ENCODE results near the gene MS4A6A. TPM values are rescaled to one million over a fixed set of nuclear protein-coding genes. Genes with fewer than 3 reads are reported as not detected.
"Not testable (repeated sequence)": the region's sequence is repeated elsewhere in the genome, so short reads cannot be mapped to it uniquely, and the experiment has no call there.

Gene MS4A6A
- total and polyA plus RNA-seq, 2 experiments from 2014 or later: not detected

- Histone ChIP-seq H3K9ac (no peak overlapping the region), H3K4me1 (ENCODE audit: insufficient read depth) (no peaks in the 10 kb centered on the region), H3K36me3 (ENCODE audit: low read depth) (no peaks in the 10 kb centered on the region), H3K27me3 (replicated peaks; ENCODE audit: insufficient read depth) (no peaks in the 10 kb centered on the region), H3K9me2 (ENCODE audit: insufficient read depth) (no peaks in the 10 kb centered on the region), H3K27ac (no peak overlapping the region), H3K79me2 (ENCODE audit: insufficient read depth) (no peaks in the 10 kb centered on the region), H3K4me2 (ENCODE audit: unreplicated experiment) (no peak overlapping the region), H3K9me3 (ENCODE audit: low read depth) (no peaks in the 10 kb centered on the region), H4K20me1 (ENCODE audit: insufficient read depth) (no peaks in the 10 kb centered on the region), H2AFZ (no peak overlapping the region), H3K4me3 (no peak overlapping the region), H3F3A (ENCODE audit: insufficient read depth) (no peaks in the 10 kb centered on the region)
- DNase-seq: no peak
- in situ Hi-C loops (cut with MboI): no loop called here
- 36 to 42% methylated on average over 3 of the region's 3 CpGs for WGBS, 2 experiments (ENCODE audit: low coverage in 1 of 2, low lambda C conversion rate in 2 of 2, missing lambda C conversion rate in 2 of 2)
- TF ChIP-seq EZH2phosphoT487 (IDR thresholded peaks at IDR 0.05; ENCODE audit: insufficient read depth, low read depth): no peak
Observed at GRCh38 chr11:60143768-60144167, 39.1 kb downstream of the MS4A6A start.

- in situ Hi-C loops (cut with MboI): no loop called here
- H3K79me2 ChIP-seq (ENCODE audit: insufficient read depth): no peaks in the 10 kb centered on the region
- no peak overlapping the region for H2AFZ ChIP-seq
- no peaks in the 10 kb centered on the region for H3K9me2 ChIP-seq (ENCODE audit: insufficient read depth)
- H3K4me1 ChIP-seq (ENCODE audit: insufficient read depth): no peaks in the 10 kb centered on the region
- H3K9me3 ChIP-seq (ENCODE audit: low read depth): no peaks in the 10 kb centered on the region
- DNase-seq: no peak
- H3K4me2 ChIP-seq (ENCODE audit: unreplicated experiment): no peak overlapping the region
- H4K20me1 ChIP-seq (ENCODE audit: insufficient read depth): no peaks in the 10 kb centered on the region
- no peaks in the 10 kb centered on the region for H3K36me3 ChIP-seq (ENCODE audit: low read depth)
- no peaks in the 10 kb centered on the region for H3F3A ChIP-seq (ENCODE audit: insufficient read depth)
- H3K27me3 ChIP-seq (replicated peaks; ENCODE audit: insufficient read depth): no peaks in the 10 kb centered on the region
- H3K9ac ChIP-seq: no peak overlapping the region
- H3K27ac ChIP-seq: no peak overlapping the region
- WGBS, 2 experiments (ENCODE audit: low coverage in 1 of 2, low lambda C conversion rate in 2 of 2, missing lambda C conversion rate in 2 of 2): 0 to 6% methylated on average over 1 of the region's 1 CpG
- no peak overlapping the region for H3K4me3 ChIP-seq
- no peak for TF ChIP-seq EZH2 (IDR thresholded peaks at IDR 0.05; ENCODE audit: insufficient read depth, poor library complexity, severe bottlenecking)
- TF ChIP-seq EZH2phosphoT487 (IDR thresholded peaks at IDR 0.05; ENCODE audit: insufficient read depth, low read depth): no peak
Observed at GRCh38 chr11:60133917-60134316, 49.0 kb downstream of the MS4A6A start.

DNA sequence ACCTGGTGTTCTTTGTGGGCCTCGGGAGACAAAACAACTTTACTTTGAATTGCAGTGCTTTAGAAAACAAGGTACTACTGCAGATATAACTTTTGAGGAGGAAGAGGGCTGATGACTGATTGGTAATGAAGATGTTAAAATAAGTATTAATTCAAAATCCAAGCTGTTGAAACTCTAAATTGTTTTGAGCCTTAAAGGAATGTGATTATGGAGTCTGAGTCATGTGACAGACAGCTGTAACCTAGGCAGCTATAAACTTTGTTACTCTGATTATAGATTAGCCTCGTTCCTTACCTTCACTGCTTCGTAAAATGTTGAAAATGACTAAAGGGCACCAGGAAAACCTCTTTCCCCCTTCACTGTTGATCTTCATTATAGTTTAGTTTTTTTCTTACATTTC is 51.0 kb downstream of the MS4A6A start:
- 8% methylated on average over 3 of the region's 3 CpGs for WGBS, 2 experiments (ENCODE audit: low coverage in 1 of 2, low lambda C conversion rate in 2 of 2, missing lambda C conversion rate in 2 of 2)
- no peak for TF ChIP-seq EZH2phosphoT487 (IDR thresholded peaks at IDR 0.05; ENCODE audit: insufficient read depth, low read depth)
- TF ChIP-seq EZH2 (IDR thresholded peaks at IDR 0.05; ENCODE audit: insufficient read depth, poor library complexity, severe bottlenecking): no peak
- H3K27ac ChIP-seq: no peak overlapping the region

GRCh38 chr11:60130496-60130895 is 52.4 kb downstream of the MS4A6A start:
- no peaks in the 10 kb centered on the region for H4K20me1 ChIP-seq (ENCODE audit: insufficient read depth)
- no peaks in the 10 kb centered on the region for H3K27me3 ChIP-seq (replicated peaks; ENCODE audit: insufficient read depth)
- no peaks in the 10 kb centered on the region for H3K9me2 ChIP-seq (ENCODE audit: insufficient read depth)
- H3K9me3 ChIP-seq (ENCODE audit: low read depth): no peaks in the 10 kb centered on the region
- no peaks in the 10 kb centered on the region for H3F3A ChIP-seq (ENCODE audit: insufficient read depth)
- H3K4me3 ChIP-seq: no peak overlapping the region
- peak; percentile 24 for DNase-seq
- no peak overlapping the region for H2AFZ ChIP-seq
- no peaks in the 10 kb centered on the region for H3K79me2 ChIP-seq (ENCODE audit: insufficient read depth)
- no peak overlapping the region for H3K27ac ChIP-seq
- no peaks in the 10 kb centered on the region for H3K4me1 ChIP-seq (ENCODE audit: insufficient read depth)
- no peak overlapping the region for H3K4me2 ChIP-seq (ENCODE audit: unreplicated experiment)
- no peak overlapping the region for H3K9ac ChIP-seq
- TF ChIP-seq EZH2 (IDR thresholded peaks at IDR 0.05; ENCODE audit: insufficient read depth, poor library complexity, severe bottlenecking) (no peak), EZH2phosphoT487 (IDR thresholded peaks at IDR 0.05; ENCODE audit: insufficient read depth, low read depth) (no peak)
- in situ Hi-C loops (cut with MboI): no loop called here
- no peaks in the 10 kb centered on the region for H3K36me3 ChIP-seq (ENCODE audit: low read depth)

More for the DNA sequence above, 51.0 kb downstream of the MS4A6A start:
- in situ Hi-C loops (cut with MboI): no loop called here
- Histone ChIP-seq H4K20me1 (ENCODE audit: insufficient read depth) (no peaks in the 10 kb centered on the region), H3K9ac (no peak overlapping the region), H3F3A (ENCODE audit: insufficient read depth) (no peaks in the 10 kb centered on the region), H3K79me2 (ENCODE audit: insufficient read depth) (no peaks in the 10 kb centered on the region), H3K36me3 (ENCODE audit: low read depth) (no peaks in the 10 kb centered on the region), H2AFZ (no peak overlapping the region), H3K27me3 (replicated peaks; ENCODE audit: insufficient read depth) (no peaks in the 10 kb centered on the region), H3K9me2 (ENCODE audit: insufficient read depth) (no peaks in the 10 kb centered on the region), H3K4me1 (ENCODE audit: insufficient read depth) (no peaks in the 10 kb centered on the region), H3K9me3 (ENCODE audit: low read depth) (no peaks in the 10 kb centered on the region), H3K4me2 (ENCODE audit: unreplicated experiment) (no peak overlapping the region), H3K4me3 (no peak overlapping the region)
- DNase-seq: no peak

DNA sequence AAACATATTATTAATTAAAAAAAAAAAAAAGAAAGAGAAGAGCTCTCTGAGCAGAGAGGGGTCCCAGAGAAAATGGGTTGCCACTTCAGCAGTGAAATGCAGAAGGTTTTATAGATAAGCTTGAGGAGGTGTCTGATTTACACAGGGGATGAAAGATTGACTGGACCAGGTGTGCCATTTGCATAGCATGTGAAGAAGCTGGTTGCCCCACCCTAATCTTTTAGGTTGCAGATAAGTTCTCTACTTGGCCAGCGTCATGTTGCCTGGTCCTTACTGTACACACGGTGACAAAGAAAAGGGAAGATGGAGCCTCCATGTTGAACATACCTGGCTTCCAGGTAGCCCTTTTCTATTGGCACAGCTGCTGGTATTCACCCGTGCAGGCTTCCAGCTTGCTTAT is 53.0 kb downstream of the MS4A6A start:
- Histone ChIP-seq H3K27ac (no peak overlapping the region), H3K4me2 (ENCODE audit: unreplicated experiment) (no peak overlapping the region), H4K20me1 (ENCODE audit: insufficient read depth) (no peaks in the 10 kb centered on the region), H3K4me1 (ENCODE audit: insufficient read depth) (no peaks in the 10 kb centered on the region), H2AFZ (no peak overlapping the region), H3K27me3 (replicated peaks; ENCODE audit: insufficient read depth) (no peaks in the 10 kb centered on the region), H3K9me2 (ENCODE audit: insufficient read depth) (no peaks in the 10 kb centered on the region), H3K79me2 (ENCODE audit: insufficient read depth) (no peaks in the 10 kb centered on the region), H3K36me3 (ENCODE audit: low read depth) (no peaks in the 10 kb centered on the region), H3F3A (ENCODE audit: insufficient read depth) (no peaks in the 10 kb centered on the region), H3K4me3 (no peak overlapping the region), H3K9ac (no peak overlapping the region), H3K9me3 (ENCODE audit: low read depth) (no peaks in the 10 kb centered on the region)
- no peak for DNase-seq
- WGBS, 2 experiments (ENCODE audit: low coverage in 1 of 2, low lambda C conversion rate in 2 of 2, missing lambda C conversion rate in 2 of 2): 23 to 29% methylated on average over 3 of the region's 3 CpGs
- TF ChIP-seq EZH2 (IDR thresholded peaks at IDR 0.05; ENCODE audit: insufficient read depth, poor library complexity, severe bottlenecking) (no peak), EZH2phosphoT487 (IDR thresholded peaks at IDR 0.05; ENCODE audit: insufficient read depth, low read depth) (no peak)
- in situ Hi-C loops (cut with MboI): no loop called here

GRCh38 chr11:60128866-60129265 is 54.0 kb downstream of the MS4A6A start:
- in situ Hi-C loops (cut with MboI); H3K27ac ChIP-seq; H3K4me1 ChIP-seq (ENCODE audit: insufficient read depth); H4K20me1 ChIP-seq (ENCODE audit: insufficient read depth); DNase-seq; H3K36me3 ChIP-seq (ENCODE audit: low read depth); H3K4me3 ChIP-seq; H3K9me3 ChIP-seq (ENCODE audit: low read depth); H3K9ac ChIP-seq; H3F3A ChIP-seq (ENCODE audit: insufficient read depth); H3K4me2 ChIP-seq (ENCODE audit: unreplicated experiment); H3K27me3 ChIP-seq (replicated peaks; ENCODE audit: insufficient read depth); H3K9me2 ChIP-seq (ENCODE audit: insufficient read depth); H3K79me2 ChIP-seq (ENCODE audit: insufficient read depth); H2AFZ ChIP-seq: not testable (repeated sequence)
- WGBS, 2 experiments (ENCODE audit: low coverage in 1 of 2, low lambda C conversion rate in 2 of 2, missing lambda C conversion rate in 2 of 2): 37 to 43% methylated on average over 4 of the region's 4 CpGs

Measured in GM23248 (cell line).